H1 (cell line): ENCODE data around the gene UGT1A10. TPM values are rescaled to one million over a fixed set of nuclear protein-coding genes. Genes with fewer than 3 reads are reported as not detected.
"Not testable (repeated sequence)": the region's sequence is repeated elsewhere in the genome, so short reads cannot be mapped to it uniquely, and the experiment has no call there.

ENCODE experiments used
- CTCF ChIA-PET: fragments of 300-600 bp; sonication (Branson Sonifier 250); formaldehyde crosslinking; loops from one replicate; lab custom pipeline; 2021; ENCODE audit not compliant: partially characterized antibody; lab: Charles Lee
- POLR2A ChIA-PET: fragments of 300-600 bp; sonication (Branson Sonifier 250); formaldehyde crosslinking; loops from one replicate; lab custom pipeline; 2021; ENCODE audit warnings: inconsistent platforms; ENCODE audit not compliant: partially characterized antibody; lab: Charles Lee
- DNase-seq, 2 experiments: peaks; one replicate each; pipeline versions ENCODE4 v3.0.0 to v3.0.0-alpha.2; 2010 to 2022; ENCODE audit warnings: low spot score in 2 of 2, low read depth in 1 of 2, mixed read lengths in 1 of 2
- FAIRE-seq: peaks from 2 replicates; lab custom pipeline; 2011; peaks lifted over from hg19 to GRCh38; lab: Jason Lieb, UNC
- H2AFZ ChIP-seq: 2 replicates; pipeline ENCODE4 v1.8.1; 2012; ENCODE audit warnings: low read length, inconsistent platforms
- H2AK5ac ChIP-seq: 2 replicates; pipeline ENCODE4 v1.6.1; 2013; ENCODE audit warnings: low read depth, low read length
- H2BK120ac ChIP-seq: replicated peaks from 2 replicates; pipeline ENCODE3; 2013; ENCODE audit warnings: low read depth, low read length, inconsistent platforms
- H2BK12ac ChIP-seq: 2 replicates; pipeline ENCODE4 v1.6.1; 2013; ENCODE audit warnings: low read depth, low read length
- H2BK15ac ChIP-seq: 2 replicates; pipeline ENCODE4 v1.6.1; 2013; ENCODE audit warnings: low read length
- H2BK20ac ChIP-seq: 2 replicates; pipeline ENCODE4 v1.6.1; 2013; ENCODE audit warnings: low read length
- H2BK5ac ChIP-seq: 2 replicates; pipeline ENCODE4 v1.6.1; 2013; ENCODE audit warnings: low read depth, low read length
- H3K14ac ChIP-seq: 2 replicates; pipeline ENCODE4 v1.6.1; 2013; ENCODE audit warnings: inconsistent platforms; ENCODE audit not compliant: insufficient read length
- H3K18ac ChIP-seq: 2 replicates; pipeline ENCODE4 v1.6.1; 2013; ENCODE audit warnings: low read length; ENCODE audit errors: extremely low read depth
- H3K23ac ChIP-seq: 2 replicates; pipeline ENCODE4 v1.6.1; 2013; ENCODE audit warnings: inconsistent platforms; ENCODE audit not compliant: insufficient read length
- H3K23me2 ChIP-seq: 2 replicates; pipeline ENCODE4 v1.6.1; 2013; ENCODE audit warnings: low read depth, low read length
- H3K27ac ChIP-seq: 2 replicates; pipeline ENCODE4 v1.6.1; 2011; ENCODE audit warnings: low read depth, low read length, inconsistent platforms
- H3K27me3 ChIP-seq, 4 experiments: replicated peaks in 1 of 4; 1 replicate in 1 of 4; 2 replicates in 3 of 4; pipeline versions ENCODE4 v1.6.1 to v1.8.1; 2011 to 2013; ENCODE audit warnings: low read length in 3 of 4, mild to moderate bottlenecking in 3 of 4, inconsistent platforms in 2 of 4, mixed read lengths in 2 of 4, moderate library complexity in 1 of 4; ENCODE audit not compliant: control insufficient read depth in 3 of 4, insufficient read depth in 3 of 4; ENCODE audit errors: extremely low read depth in 1 of 4
- H3K36me3 ChIP-seq, 4 experiments: 2 replicates each; pipeline versions ENCODE4 v1.6.1 to v1.8.1; 2011 to 2013; ENCODE audit warnings: mild to moderate bottlenecking in 4 of 4, low read length in 3 of 4, moderate library complexity in 2 of 4, control low read depth in 1 of 4, inconsistent platforms in 1 of 4; ENCODE audit not compliant: insufficient read depth in 4 of 4, control insufficient read depth in 2 of 4
- H3K4ac ChIP-seq: replicated peaks from 2 replicates; pipeline ENCODE3; 2013; ENCODE audit warnings: low read length, low read depth, mixed read lengths, inconsistent platforms; ENCODE audit not compliant: insufficient read length
- H3K4me1 ChIP-seq, 4 experiments: replicated peaks in 1 of 4; 1 replicate in 1 of 4; 2 replicates in 3 of 4; pipeline versions ENCODE4 v1.6.1 to v1.8.1; 2011 to 2013; ENCODE audit warnings: low read length in 3 of 4, inconsistent platforms in 2 of 4, mixed read lengths in 1 of 4; ENCODE audit not compliant: insufficient read depth in 4 of 4, control insufficient read depth in 3 of 4
- H3K4me2 ChIP-seq, 2 experiments: 2 replicates each; pipeline versions ENCODE4 v1.6.1 to v1.8.1; 2011 to 2013; ENCODE audit warnings: low read depth in 2 of 2, low read length in 2 of 2, control low read depth in 1 of 2, inconsistent platforms in 1 of 2, mild to moderate bottlenecking in 1 of 2; ENCODE audit not compliant: insufficient read depth in 1 of 2
- H3K4me3 ChIP-seq, 4 experiments: fragments of 200-600, 300-600 bp in 1 of 4; sonication (generic), shearing (Covaris generic), sonication (Bioruptor Twin) in 1 of 4; 2 replicates each; pipeline versions ENCODE4 v1.5.1 to v1.8.1; 2011 to 2016; ENCODE audit warnings: low read length in 4 of 4, low read depth in 3 of 4, control low read depth in 2 of 4, inconsistent platforms in 2 of 4, mild to moderate bottlenecking in 2 of 4, mixed read lengths in 1 of 4, moderate library complexity in 1 of 4; ENCODE audit not compliant: insufficient read depth in 2 of 4; ENCODE audit errors: extremely low read depth in 1 of 4
- H3K56ac ChIP-seq: replicated peaks from 2 replicates; pipeline ENCODE3; 2013; ENCODE audit warnings: low read depth, mild to moderate bottlenecking, mixed read lengths, low read length, inconsistent platforms; ENCODE audit not compliant: insufficient read length
- H3K79me1 ChIP-seq: 2 replicates; pipeline ENCODE4 v1.6.1; 2013; ENCODE audit warnings: low read depth, low read length, control low read depth
- H3K79me2 ChIP-seq, 2 experiments: 2 replicates each; pipeline versions ENCODE4 v1.6.1 to v1.8.1; 2012 to 2013; ENCODE audit warnings: low read length in 2 of 2, mild to moderate bottlenecking in 2 of 2, inconsistent platforms in 1 of 2; ENCODE audit not compliant: insufficient read depth in 2 of 2, control insufficient read depth in 1 of 2
- H3K9ac ChIP-seq, 4 experiments: replicated peaks in 1 of 4; 1 replicate in 1 of 4; 2 replicates in 3 of 4; pipeline versions ENCODE4 v1.6.1 to v1.8.1; 2011 to 2013; ENCODE audit warnings: low read depth in 3 of 4, low read length in 3 of 4, control low read depth in 2 of 4, mild to moderate bottlenecking in 2 of 4, moderate library complexity in 2 of 4, inconsistent platforms in 1 of 4; ENCODE audit errors: extremely low read depth in 1 of 4
- H3K9me3 ChIP-seq, 2 experiments: 2 replicates each; pipeline versions ENCODE4 v1.6.1 to v1.8.1; 2012 to 2013; ENCODE audit warnings: mild to moderate bottlenecking in 2 of 2, moderate library complexity in 2 of 2, control low read depth in 1 of 2, inconsistent platforms in 1 of 2, low read depth in 1 of 2, low read length in 1 of 2, mixed read lengths in 1 of 2; ENCODE audit not compliant: insufficient read depth in 2 of 2
- H4K20me1 ChIP-seq, 2 experiments: replicated peaks in 1 of 2; 2 replicates each; pipeline versions ENCODE3 to v1.8.1; 2011 to 2013; ENCODE audit warnings: inconsistent platforms in 2 of 2, low read length in 2 of 2, mild to moderate bottlenecking in 1 of 2; ENCODE audit not compliant: insufficient read depth in 2 of 2, control insufficient read depth in 1 of 2
- H4K5ac ChIP-seq: 2 replicates; pipeline ENCODE4 v1.6.1; 2013; ENCODE audit warnings: low read length, low read depth, mixed read lengths, inconsistent platforms; ENCODE audit not compliant: insufficient read length
- H4K8ac ChIP-seq: 2 replicates; pipeline ENCODE4 v1.8.0; 2013; ENCODE audit warnings: mild to moderate bottlenecking, moderate library complexity, low read length, inconsistent platforms; ENCODE audit not compliant: insufficient read depth; ENCODE audit errors: extremely low read depth
- H4K91ac ChIP-seq: replicated peaks from 2 replicates; pipeline ENCODE3; 2013; ENCODE audit warnings: low read length, mixed read lengths, inconsistent platforms; ENCODE audit not compliant: insufficient read length
- CHD1 ChIP-seq: IDR thresholded peaks from 2 replicates; pipeline ENCODE4 v1.6.1; 2012; ENCODE audit warnings: low read depth, low read length, improper control_type of control experiment
- GTF2F1 ChIP-seq: IDR thresholded peaks from 2 replicates; pipeline ENCODE4 v1.6.1; 2012; ENCODE audit warnings: low read depth, low read length, improper control_type of control experiment, borderline replicate concordance
- WGBS, 2 experiments: shearing (Covaris generic) in 1 of 2; methylation state at CpG; one replicate each; pipeline versions ENCODE4 v1.1.6 to v1.1.7; 2013 to 2015; ENCODE audit warnings: low lambda C conversion rate in 2 of 2, mixed read lengths in 2 of 2, inconsistent platforms in 1 of 2, low coverage in 1 of 2, missing lambda C conversion rate in 1 of 2; ENCODE audit not compliant: insufficient replicate concordance in 2 of 2, insufficient coverage in 1 of 2, insufficient read length in 1 of 2; ENCODE audit errors: extremely low coverage in 1 of 2, missing lambda C conversion rate in 1 of 2; 5-methylcytosine and 5-hydroxymethylcytosine counted together
- polyA plus RNA-seq, 7 experiments: library from polyadenylated mRNA; depleted of rRNA in 3 of 7; stranded (reverse) in 5 of 7; unstranded in 2 of 7; fragments of >200 nt in 5 of 7; fragments of 200-250 nt in 2 of 7; gene quantifications; 1 replicate in 5 of 7; 2 replicates in 1 of 7; 4 replicates in 1 of 7; pipeline versions ENCODE4 v1.2.1 to v1.2.3, GENCODE V29; 2011 to 2013; ENCODE audit warnings: missing spikeins in 2 of 7, mixed read lengths in 2 of 7
- total RNA-seq: library from RNA; stranded (reverse); fragmentation: NEBNext Ultra II Directional; extraction: Animal tissue kit (Norgen Biotek cat#: 25700); gene quantifications from 2 replicates; pipeline ENCODE4 v1.2.1, GENCODE V29; 2021

The UGT1A10 gene
- total and polyA plus RNA-seq, 2 of the 8 experiments (the other 6 are each of a cell fraction or from before 2014, with no cell fraction given), result not detected

DNA sequence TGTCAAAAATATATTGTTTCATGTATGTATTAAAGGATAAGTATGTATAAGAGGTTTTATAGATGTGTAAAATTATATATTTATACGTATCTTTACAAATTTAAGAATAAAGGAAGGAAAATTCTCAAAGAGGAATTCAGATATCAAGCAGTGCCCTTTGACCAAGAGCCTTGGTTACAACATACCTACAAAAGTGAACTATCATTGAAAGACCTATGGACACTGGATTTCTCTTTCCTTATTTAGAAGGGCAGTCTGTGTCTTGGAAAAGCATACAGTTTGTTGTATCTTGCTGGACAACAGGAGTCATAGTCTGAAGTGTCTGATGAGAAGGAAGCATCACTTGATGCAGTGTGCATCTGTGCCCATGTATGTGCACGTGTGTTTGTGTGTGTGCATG, 47.8 kb upstream of the UGT1A10 start (continued):
- TF ChIP-seq CHD1 (no peak), GTF2F1 (no peak)

DNA sequence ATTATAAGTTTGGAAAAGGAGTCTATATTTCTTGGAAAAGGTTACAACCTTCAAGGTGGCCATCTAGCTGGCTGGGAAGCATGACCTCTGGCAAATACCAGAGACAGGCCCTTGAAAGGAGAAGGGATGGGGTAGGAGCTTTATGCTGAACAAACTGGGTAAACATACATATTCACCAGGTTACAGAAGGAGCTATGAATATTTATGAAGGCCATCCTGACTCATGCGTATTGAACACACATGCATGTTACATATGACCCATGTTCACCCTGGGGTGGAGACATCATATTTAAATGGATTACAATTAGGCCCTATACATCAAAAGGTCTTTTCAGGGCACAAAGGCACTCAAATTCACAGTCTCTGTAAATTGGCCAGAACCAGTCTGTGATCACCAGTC, 43.5 kb upstream of the UGT1A10 start:
- H3K79me1 ChIP-seq, H3K79me2 ChIP-seq, H2AK5ac ChIP-seq, H3K27ac ChIP-seq, H3K56ac ChIP-seq, H3K4me1 ChIP-seq, H4K5ac ChIP-seq, H3K18ac ChIP-seq, H2AFZ ChIP-seq, DNase-seq, H3K23ac ChIP-seq, H2BK5ac ChIP-seq, H3K4ac ChIP-seq, H2BK20ac ChIP-seq, H2BK12ac ChIP-seq, H3K36me3 ChIP-seq, H3K4me2 ChIP-seq, H3K4me3 ChIP-seq, FAIRE-seq, H3K27me3 ChIP-seq, H3K14ac ChIP-seq, H2BK15ac ChIP-seq, CTCF ChIA-PET, H3K9me3 ChIP-seq, H3K23me2 ChIP-seq, H2BK120ac ChIP-seq, H4K91ac ChIP-seq, POLR2A ChIA-PET, H3K9ac ChIP-seq, H4K20me1 ChIP-seq, H4K8ac ChIP-seq: not testable (repeated sequence)
- WGBS, 2 experiments, result 100% methylated on average over 1 of the region's 1 CpG; no CpG with 5 or more reads in 1 of the 2 experiments
